Measurements from ENCODE around the gene CD164L2. TPM values are rescaled to one million over a fixed set of nuclear protein-coding genes. Genes with fewer than 3 reads are reported as not detected.
"Not testable (repeated sequence)": the region's sequence is repeated elsewhere in the genome, so short reads cannot be mapped to it uniquely, and the experiment has no call there.

CD164L2 gene
- total RNA-seq, 1 donor from 2014 or later: 6.8 TPM

DNA sequence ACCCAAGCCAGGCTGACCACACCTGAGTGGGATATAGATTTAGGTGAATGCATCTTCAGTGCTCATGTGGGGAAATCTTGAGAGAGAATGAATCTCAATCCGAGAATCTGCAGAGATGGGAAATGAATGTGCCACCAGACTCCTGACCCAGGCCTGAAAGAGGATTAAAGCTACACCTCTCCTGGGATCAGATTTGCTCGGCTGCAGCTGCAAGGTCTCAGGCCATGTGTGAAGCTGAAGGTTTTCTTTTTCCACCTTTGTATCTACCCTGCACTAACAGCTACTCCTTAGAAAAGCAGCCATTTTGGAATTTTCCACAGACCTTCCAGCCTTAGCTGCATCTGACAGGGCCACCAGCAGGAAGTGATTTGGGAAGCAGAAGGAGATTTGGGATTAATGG is 27.6 kb upstream of the CD164L2 start:
- TF ChIP-seq, protein P1, sequence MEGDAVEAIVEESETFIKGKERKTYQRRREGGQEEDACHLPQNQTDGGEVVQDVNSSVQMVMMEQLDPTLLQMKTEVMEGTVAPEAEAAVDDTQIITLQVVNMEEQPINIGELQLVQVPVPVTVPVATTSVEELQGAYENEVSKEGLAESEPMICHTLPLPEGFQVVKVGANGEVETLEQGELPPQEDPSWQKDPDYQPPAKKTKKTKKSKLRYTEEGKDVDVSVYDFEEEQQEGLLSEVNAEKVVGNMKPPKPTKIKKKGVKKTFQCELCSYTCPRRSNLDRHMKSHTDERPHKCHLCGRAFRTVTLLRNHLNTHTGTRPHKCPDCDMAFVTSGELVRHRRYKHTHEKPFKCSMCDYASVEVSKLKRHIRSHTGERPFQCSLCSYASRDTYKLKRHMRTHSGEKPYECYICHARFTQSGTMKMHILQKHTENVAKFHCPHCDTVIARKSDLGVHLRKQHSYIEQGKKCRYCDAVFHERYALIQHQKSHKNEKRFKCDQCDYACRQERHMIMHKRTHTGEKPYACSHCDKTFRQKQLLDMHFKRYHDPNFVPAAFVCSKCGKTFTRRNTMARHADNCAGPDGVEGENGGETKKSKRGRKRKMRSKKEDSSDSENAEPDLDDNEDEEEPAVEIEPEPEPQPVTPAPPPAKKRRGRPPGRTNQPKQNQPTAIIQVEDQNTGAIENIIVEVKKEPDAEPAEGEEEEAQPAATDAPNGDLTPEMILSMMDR (IDR thresholded peaks at IDR 0.05): no peak
- H3K4me1 ChIP-seq: peaks cover 15% of the 10 kb centered on the region
- H3K9me3 ChIP-seq: no peaks in the 10 kb centered on the region
- H3K27ac ChIP-seq: no peak overlapping the region
- intact Hi-C loops (cut with DNase I): no loop called here
- H3K27me3 ChIP-seq (ENCODE audit: low read depth): no peaks in the 10 kb centered on the region
- H3K4me3 ChIP-seq: no peak overlapping the region
- ATAC-seq: no peak
- peaks cover 97% of the 10 kb centered on the region for H3K36me3 ChIP-seq
- DNase-seq: no peak

DNA sequence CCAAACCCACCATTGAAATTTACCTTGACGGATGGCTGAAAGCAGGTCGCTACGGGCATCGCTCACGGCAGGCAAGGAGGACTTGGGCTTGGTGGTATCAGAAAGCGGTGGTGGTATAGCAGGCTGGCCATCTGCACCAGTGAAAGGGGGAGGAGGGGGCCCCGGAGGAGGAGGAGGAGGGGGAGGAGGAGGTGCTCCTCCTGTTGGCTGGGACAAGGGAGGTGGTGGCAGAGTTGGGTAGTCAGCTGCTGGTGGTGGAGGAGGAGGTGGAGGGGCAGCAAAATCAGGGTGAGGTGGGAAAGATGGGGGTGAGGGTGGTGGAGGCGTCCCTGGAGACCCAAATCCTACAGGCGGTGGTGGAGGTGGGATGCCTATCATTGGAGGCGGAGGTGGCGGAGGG is 26.5 kb upstream of the CD164L2 start:
- H3K4me1 ChIP-seq: peaks cover 25% of the 10 kb centered on the region

DNA sequence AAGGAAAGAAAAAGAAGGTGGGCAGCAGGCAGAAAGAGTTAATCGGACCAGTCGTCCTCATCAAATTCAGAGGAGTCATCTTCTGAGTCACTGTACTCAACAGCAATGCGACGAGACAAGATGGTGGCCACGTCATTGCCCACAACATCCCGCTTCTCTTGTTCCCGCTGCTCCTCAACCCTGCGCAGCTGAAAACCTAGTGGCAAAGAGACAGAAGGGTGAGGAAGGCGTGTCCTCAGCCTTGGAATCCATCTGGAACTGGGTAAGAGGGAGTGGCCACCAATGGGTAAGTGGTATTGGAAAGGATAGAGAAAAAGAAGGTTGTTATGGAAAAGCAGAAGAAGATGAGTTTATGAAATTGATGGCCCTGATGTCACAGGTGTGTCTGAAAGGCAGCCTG is 25.0 kb upstream of the CD164L2 start:
- Histone ChIP-seq H3K27me3 (ENCODE audit: low read depth) (no peaks in the 10 kb centered on the region), H3K9me3 (no peaks in the 10 kb centered on the region), H3K36me3 (peaks cover 81% of the 10 kb centered on the region), H3K4me1 (peaks cover 35% of the 10 kb centered on the region), H3K4me3 (no peak overlapping the region), H3K27ac (no peak overlapping the region)
- TF ChIP-seq, protein P1 (IDR thresholded peaks at IDR 0.05): no peak
- no peak for ATAC-seq
- intact Hi-C loops (cut with DNase I): no loop called here
- no peak for DNase-seq

More for the DNA sequence above, 26.5 kb upstream of the CD164L2 start:
- H3K27ac ChIP-seq: no peak overlapping the region
- TF ChIP-seq, protein P1 (IDR thresholded peaks at IDR 0.05): no peak
- H3K9me3 ChIP-seq: no peaks in the 10 kb centered on the region
- peaks cover 94% of the 10 kb centered on the region for H3K36me3 ChIP-seq
- intact Hi-C loops (cut with DNase I): no loop called here
- no peak for DNase-seq
- no peak overlapping the region for H3K4me3 ChIP-seq
- no peaks in the 10 kb centered on the region for H3K27me3 ChIP-seq (ENCODE audit: low read depth)
- ATAC-seq: no peak

DNA sequence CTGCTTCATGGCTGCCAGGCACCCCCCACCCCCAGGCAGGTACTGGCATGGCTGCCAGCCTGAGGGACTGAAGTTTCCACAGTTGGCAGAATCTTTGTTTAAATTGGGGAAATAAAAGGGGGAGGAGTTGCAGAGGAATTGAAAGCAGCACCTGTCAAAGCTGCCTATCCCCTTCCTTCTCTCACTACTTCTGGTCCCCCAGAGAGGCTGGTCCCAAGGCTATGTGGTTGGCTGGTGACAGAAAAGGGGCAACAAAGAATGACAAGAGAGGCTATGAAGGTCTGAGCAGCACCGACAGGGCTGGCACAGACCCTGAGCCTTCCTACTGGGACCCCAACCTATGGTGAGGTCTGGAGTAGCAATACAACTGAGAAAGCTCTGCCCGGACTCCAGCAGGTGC is 23.7 kb upstream of the CD164L2 start:
- peaks cover 67% of the 10 kb centered on the region for H3K36me3 ChIP-seq
- DNase-seq; intact Hi-C loops (cut with DNase I); H3K4me3 ChIP-seq; H3K27me3 ChIP-seq (ENCODE audit: low read depth); H3K9me3 ChIP-seq; ATAC-seq: not testable (repeated sequence)
- peaks cover 45% of the 10 kb centered on the region for H3K4me1 ChIP-seq
- H3K27ac ChIP-seq: peak overlapping the region; percentile 41

DNA sequence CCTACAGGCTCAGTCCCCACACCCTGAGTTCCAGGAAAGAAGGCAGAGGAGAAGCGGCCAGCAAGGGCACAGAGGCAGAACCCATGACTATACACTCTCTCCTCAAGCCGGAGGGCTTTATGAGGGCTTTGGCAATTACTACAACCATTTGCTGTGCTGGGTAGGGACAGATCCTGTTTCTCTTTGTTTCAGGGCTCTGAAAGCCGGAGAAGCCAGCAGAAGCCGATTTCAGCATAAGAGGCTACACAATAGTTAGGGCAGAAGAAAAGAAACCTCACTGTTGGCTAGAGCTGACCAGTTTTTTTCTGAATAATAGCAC is 23.2 kb upstream of the CD164L2 start:
- DNase-seq (no peak), ATAC-seq (no peak)
- H3K36me3 ChIP-seq: peaks cover 62% of the 10 kb centered on the region
- intact Hi-C loops (cut with DNase I): no loop called here
- TF ChIP-seq, protein P1 (IDR thresholded peaks at IDR 0.05): no peak
- peaks cover 49% of the 10 kb centered on the region for H3K4me1 ChIP-seq
- H3K4me3 ChIP-seq: no peak overlapping the region
- no peaks in the 10 kb centered on the region for H3K27me3 ChIP-seq (ENCODE audit: low read depth)
- no peaks in the 10 kb centered on the region for H3K9me3 ChIP-seq
- H3K27ac ChIP-seq: peak overlapping the region; percentile 41

DNA sequence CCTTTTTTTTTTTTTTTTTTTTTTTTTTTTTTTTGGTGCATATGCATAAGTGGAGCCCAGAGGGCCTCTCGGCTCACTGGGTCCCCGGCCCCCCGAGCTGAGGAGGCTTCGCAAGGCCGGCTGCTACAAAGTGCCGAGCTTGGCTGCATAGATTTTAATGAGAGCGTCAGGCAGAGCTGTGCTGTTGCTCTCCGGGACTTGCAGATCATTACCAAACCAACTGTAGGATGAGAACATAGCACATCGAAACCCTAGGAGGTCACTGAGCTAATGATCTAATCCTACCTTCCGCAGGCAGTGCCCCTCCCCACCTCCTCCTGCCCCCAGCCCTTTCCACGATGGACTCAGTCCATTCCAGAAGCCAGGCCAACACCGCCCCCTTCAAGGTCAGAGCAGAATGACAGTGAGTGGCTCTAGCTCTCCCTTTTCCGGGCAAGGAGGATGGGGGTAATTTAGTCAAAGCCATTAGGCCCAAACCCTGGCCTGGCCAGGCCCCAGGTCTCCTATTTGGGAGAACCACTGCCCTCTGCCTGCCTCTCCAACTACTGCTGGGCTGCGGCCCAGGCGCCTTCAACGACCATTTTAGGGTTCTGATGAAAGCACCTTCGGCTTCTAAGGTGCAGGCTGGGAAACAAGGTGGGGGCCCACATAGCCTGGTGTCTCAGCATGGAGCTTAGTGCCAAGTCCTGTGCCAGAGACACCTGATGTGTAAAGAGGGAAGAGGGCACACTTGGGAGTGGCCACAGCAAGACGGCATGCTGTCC is 22.6 kb upstream of the CD164L2 start:
- H3K4me3 ChIP-seq; H3K27me3 ChIP-seq (ENCODE audit: low read depth); ATAC-seq; DNase-seq; H3K9me3 ChIP-seq; intact Hi-C loops (cut with DNase I): not testable (repeated sequence)
- Histone ChIP-seq H3K27ac (peak overlapping the region; percentile 58), H3K4me1 (peaks cover 54% of the 10 kb centered on the region), H3K36me3 (peaks cover 57% of the 10 kb centered on the region)

Measured in lower lobe of right lung (tissue), 2 donors.